Measurements from ENCODE around the gene IMP4.

GRCh38 chr2:130313812-130314334, 28.8 kb upstream of the IMP4 start:
- TF ChIP-seq CTCF (IDR thresholded peaks at IDR 0.05; ENCODE audit: low read depth, low read length) (no peak), EZH2phosphoT487 (IDR thresholded peaks at IDR 0.05; ENCODE audit: low read depth) (no peak)
